ENCODE measurements around the gene CKLF.
"Not testable (repeated sequence)": the region's sequence is repeated elsewhere in the genome, so short reads cannot be mapped to it uniquely, and the experiment has no call there.

Gene CKLF

GRCh38 chr16:66572356-66572755, 20.0 kb downstream of the CKLF start:
- no peak for DNase-seq

- no peak for DNase-seq
Measured at GRCh38 chr16:66574081-66574480, 21.7 kb downstream of the CKLF start.

- DNase-seq: no peak
Measured at GRCh38 chr16:66574531-66574930, 22.2 kb downstream of the CKLF start.

GRCh38 chr16:66575060-66575459, 22.7 kb downstream of the CKLF start:
- DNase-seq: no peak

DNA sequence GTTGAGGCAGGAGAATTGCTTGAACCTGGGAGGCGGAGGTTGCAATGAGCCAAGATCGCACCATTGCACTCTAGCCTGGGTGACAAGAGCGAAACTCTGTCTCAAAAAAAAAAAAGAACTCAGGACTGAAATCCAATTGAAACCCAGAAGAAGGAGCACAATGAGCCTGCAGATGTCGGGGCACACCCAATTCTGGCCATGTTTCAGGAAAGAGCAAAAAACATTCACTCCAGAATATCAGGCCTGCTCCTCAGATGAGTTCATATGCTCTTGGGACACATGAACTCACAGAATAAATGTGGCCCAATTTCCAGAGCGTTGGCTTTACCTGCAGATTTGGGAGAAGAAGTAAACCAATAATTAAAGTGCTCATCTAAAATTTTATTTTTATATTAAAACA, 23.9 kb downstream of the CKLF start:
- DNase-seq: no peak

GRCh38 chr16:66578651-66579531, 26.5 kb downstream of the CKLF start, which contains the start of gene CMTM2:
CMTM2 (plus strand) TSS chr16:66579463; CDS start chr16:66579608, 145 bp downstream.
- no peak for DNase-seq

DNA sequence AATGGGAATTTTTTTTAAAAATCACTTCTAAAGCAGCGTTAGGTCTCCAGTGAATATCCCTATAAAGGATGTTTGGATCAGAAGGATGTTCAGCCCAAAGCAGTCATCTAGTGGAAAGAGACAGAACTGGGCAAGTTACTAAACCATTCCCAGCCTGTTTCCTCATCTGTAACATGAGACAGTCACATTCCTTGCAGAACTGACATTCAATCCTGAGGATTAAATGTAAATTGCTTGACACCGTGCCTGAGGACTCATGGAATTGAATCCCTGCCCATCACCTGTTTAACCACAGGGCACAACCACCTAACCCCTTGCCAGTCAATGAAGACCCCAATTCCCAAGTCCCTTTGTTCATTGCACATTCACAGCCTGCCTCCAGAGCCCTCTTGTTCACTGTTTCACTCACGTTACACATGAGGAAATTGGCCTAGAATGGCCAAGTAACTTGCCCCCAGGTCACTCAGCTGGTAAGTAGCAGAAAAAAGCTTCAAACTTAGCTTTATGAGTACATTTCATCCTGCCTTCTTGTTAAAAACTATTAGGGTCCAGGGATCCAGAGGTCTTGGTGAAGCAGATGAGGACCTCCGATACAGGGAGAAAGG, 28.3 kb downstream of the CKLF start:
- DNase-seq: no peak

- DNase-seq: no peak
Measured at GRCh38 chr16:66581246-66581952, 29.0 kb downstream of the CKLF start.

GRCh38 chr16:66585481-66586239, 33.3 kb downstream of the CKLF start:
- DNase-seq: no peak

GRCh38 chr16:66587881-66588600, 35.7 kb downstream of the CKLF start:
- DNase-seq: no peak

GRCh38 chr16:66588981-66589713, 36.8 kb downstream of the CKLF start:
- DNase-seq: peak; percentile 82

DNA sequence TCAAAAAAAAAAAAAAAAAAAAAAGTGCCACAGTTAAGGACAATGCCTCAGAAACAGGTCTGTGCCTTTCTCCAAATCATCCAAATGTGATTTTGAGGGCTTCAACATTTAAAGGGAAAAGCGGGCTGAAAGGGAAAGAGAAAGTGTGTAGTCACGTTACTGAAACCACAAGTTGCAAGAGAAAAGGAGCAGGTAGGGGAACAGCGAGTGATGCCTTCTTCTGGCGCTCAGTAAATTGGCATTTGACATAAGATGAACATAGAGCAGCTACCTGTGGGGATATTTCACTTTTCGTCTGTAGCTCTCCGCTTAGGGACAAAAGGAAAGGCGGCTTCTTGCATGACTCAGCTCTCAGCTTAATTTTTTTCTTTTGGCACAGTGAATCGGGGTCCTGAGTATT, 37.9 kb downstream of the CKLF start:
- DNase-seq: no peak

DNA sequence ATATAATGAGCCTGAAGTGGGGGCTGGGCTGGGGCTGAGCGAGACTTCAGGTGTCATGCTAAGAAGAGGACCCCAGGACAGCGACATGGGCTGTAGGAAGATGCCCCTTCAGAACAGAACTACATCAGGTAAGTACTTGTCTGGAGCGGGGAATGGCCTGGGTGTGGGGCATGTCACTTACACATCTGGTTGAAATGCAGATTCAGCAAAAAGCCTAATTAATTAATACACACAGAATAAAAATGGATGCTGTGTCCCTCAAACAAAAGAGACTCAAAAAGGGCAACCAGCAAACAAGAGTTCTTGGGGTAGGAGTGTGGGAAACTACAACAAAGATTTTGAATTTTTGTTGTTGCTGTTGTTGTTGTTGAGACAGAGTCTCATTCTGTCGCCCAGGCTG, 38.6 kb downstream of the CKLF start:
- no peak for DNase-seq

DNA sequence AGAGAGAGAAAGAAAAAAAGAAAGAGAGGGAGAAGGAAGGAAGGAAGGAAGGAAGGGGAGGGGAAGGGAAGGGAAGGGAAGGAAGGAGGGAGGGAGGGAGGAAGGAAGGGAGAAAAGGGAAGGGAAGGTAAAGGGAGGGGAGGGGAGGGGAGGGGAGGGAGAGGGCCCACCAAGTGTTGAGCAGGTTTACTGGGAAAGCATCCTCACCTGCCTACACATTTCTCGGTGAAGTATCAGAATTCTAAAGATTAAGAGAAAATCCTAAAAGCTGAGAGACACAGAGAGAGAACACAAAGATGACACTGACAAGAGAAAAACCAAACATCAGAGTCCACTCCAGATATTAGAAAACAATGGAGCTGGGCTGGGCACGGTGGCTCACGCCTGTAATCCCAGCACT, 39.9 kb downstream of the CKLF start:
- no peak for DNase-seq

GRCh38 chr16:66592814-66593213, 40.4 kb downstream of the CKLF start:
- DNase-seq: no peak

DNA sequence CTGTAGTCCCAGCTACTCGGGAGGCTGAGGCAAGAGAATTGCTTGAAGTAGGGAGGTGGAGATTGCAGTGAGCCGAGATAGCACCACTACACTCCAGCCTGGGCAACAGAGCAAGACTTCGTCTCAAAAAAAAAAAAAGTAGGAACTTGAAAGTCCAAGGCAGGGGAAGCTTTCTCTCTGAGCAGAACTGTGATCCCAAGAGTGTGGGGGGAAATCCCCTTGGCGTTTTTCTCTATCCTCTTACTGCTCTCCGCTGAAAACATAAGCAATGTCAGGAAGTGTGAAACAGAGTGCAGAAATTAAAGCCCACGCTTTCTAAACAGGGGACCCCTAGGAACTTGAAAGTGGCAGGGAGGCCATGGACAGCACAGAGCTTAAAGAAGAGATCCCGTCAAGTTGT, 42.4 kb downstream of the CKLF start:
- DNase-seq: no peak

DNA sequence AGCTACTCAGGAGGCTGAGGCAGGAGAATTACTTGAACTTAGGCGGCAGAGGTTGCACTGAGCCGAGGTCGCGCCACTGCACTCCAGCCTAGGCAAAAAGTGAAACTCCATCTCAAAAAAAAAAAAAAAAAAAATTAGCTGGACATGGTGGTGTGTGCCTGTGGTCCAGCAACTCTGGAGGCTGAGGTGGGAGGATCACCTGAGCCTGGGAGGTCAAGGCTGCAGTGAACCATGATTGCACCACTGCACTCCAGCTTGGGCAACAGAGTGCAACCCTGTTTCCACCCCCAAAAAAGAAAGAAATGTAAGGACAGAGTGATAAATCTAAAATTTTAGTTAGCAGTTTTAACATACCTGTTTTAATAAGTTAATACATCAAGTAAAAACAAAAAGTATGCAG, 44.2 kb downstream of the CKLF start:
- DNase-seq: not testable (repeated sequence)

GRCh38 chr16:66596986-66597848, 44.8 kb downstream of the CKLF start:
- no peak for DNase-seq

- no peak for DNase-seq
Measured at GRCh38 chr16:66598111-66598510, 45.7 kb downstream of the CKLF start.

DNA sequence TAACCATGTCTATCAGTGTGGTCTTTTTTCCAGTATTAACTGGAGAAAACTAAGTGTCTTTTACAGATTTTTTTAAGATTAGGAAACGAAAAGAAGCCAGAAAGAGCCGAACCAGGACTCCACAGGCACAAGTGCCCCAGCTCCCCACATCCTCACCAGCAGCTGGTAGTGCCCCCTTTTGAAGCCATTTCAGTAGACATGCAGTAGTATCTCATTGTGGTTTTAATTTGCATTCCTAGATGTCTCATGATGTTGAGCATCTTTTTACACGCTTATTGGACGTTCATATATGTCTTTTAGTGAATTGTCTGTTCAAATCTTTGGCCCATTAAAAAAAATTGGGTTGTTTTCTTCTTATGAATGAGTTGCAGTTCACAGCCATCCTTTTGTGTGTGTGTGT, 47.4 kb downstream of the CKLF start:
- DNase-seq: no peak

DNA sequence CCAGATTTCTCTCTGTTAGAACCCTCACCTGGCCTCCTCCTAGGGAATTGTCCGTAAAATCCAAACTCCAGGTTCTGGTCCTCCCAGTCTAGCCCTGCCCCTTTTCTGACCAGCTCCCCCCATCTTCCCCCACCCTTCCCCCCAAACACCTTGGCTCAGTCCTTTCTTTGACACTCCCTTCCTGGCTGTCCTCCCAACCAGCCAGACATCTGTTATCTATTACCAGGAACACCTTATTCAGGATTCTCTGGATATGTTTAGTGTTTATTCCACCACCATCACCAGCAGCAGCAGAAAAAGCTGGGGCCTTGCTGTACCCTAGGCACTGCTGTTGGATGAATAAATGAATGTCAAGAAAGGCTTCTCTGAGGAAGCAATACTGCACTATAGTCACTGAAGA, 48.1 kb downstream of the CKLF start:
- no peak for DNase-seq

Measured in CD4-positive, alpha-beta T cell treated with Interleukin-15 for 1 hour (primary cell).